Calu3 (cell line): ENCODE measurements around the gene ZNF611. TPM values are rescaled to one million over a fixed set of nuclear protein-coding genes. Genes with fewer than 3 reads are reported as not detected.
"Not testable (repeated sequence)": the region's sequence is repeated elsewhere in the genome, so short reads cannot be mapped to it uniquely, and the experiment has no call there.

Experiments used
- BruUV-seq: library from RNA; stranded (reverse); fragments of 400-500 nt; replicated peaks from 2 replicates; lab custom pipeline; 2021; lab: Mats Ljungman, UMichigan
- CTCF ChIA-PET: fragments of 300-600 bp; sonication (Branson Sonifier 250); formaldehyde crosslinking; loops from one replicate; lab custom pipeline; 2022; ENCODE audit warnings: antibody characterized with exemption; lab: Charles Lee
- DNase-seq: peaks from one replicate; pipeline ENCODE4 v3.0.0; 2022
- H3K27ac Mint-ChIP-seq: one replicate; pipeline ENCODE4 v1.8.0; 2022; ENCODE audit warnings: mixed read lengths; ENCODE audit not compliant: unreplicated experiment
- H3K27me3 Mint-ChIP-seq: one replicate; pipeline ENCODE4 v1.8.0; 2022; ENCODE audit warnings: mixed read lengths; ENCODE audit not compliant: unreplicated experiment
- H3K36me3 Mint-ChIP-seq: one replicate; pipeline ENCODE4 v1.8.0; 2022; ENCODE audit warnings: mild to moderate bottlenecking, moderate library complexity, mixed read lengths; ENCODE audit not compliant: insufficient read depth, unreplicated experiment
- H3K4me1 Mint-ChIP-seq: one replicate; pipeline ENCODE4 v1.8.0; 2022; ENCODE audit warnings: mild to moderate bottlenecking, low read depth, mixed read lengths; ENCODE audit not compliant: unreplicated experiment
- H3K4me3 Mint-ChIP-seq: one replicate; pipeline ENCODE4 v1.8.0; 2022; ENCODE audit warnings: mild to moderate bottlenecking, low read depth, moderate library complexity, mixed read lengths; ENCODE audit not compliant: unreplicated experiment
- H3K9me3 Mint-ChIP-seq: one replicate; pipeline ENCODE4 v1.8.0; 2022; ENCODE audit warnings: low read depth, mixed read lengths; ENCODE audit not compliant: unreplicated experiment
- CTCF ChIP-seq: fragments of 200-600 bp; IDR thresholded peaks from one replicate; pipeline ENCODE4 v1.8.0; 2022; ENCODE audit warnings: antibody characterized with exemption; ENCODE audit not compliant: unreplicated experiment
- intact Hi-C: fragments of 100-400 bp; cut with micrococcal nuclease; formaldehyde crosslinking; loops from one replicate; pipeline ENCODE4 v1.10.0; 2022; ENCODE audit not compliant: unreplicated experiment
- total RNA-seq: library from RNA; stranded (reverse); gene quantifications from 2 replicates; pipeline ENCODE4 v1.2.3, GENCODE V29; 2022

ZNF611 gene
- total RNA-seq, 1 experiment from 2014 or later = 19.8 TPM

GRCh38 chr19:52700673-52701072 lies 34.2 kb downstream of the ZNF611 start:
- Mint-ChIP-seq H3K4me3 (no peak overlapping the region), H3K9me3 (peaks cover 29% of the 10 kb centered on the region), H3K4me1 (no peaks in the 10 kb centered on the region), H3K27me3 (no peaks in the 10 kb centered on the region), H3K27ac (peak overlapping the region; percentile 70), H3K36me3 (peaks cover 11% of the 10 kb centered on the region)
- CTCF ChIA-PET = no interaction called here
- no peak for DNase-seq
- intact Hi-C loops = no loop called here
- no TSS peak for BruUV-seq
- TF ChIP-seq CTCF = no peak

- Mint-ChIP-seq H3K36me3 (peaks cover 11% of the 10 kb centered on the region), H3K9me3 (peaks cover 18% of the 10 kb centered on the region)
- intact Hi-C loops, H3K4me1 Mint-ChIP-seq, CTCF ChIA-PET, DNase-seq, H3K27me3 Mint-ChIP-seq, H3K27ac Mint-ChIP-seq, BruUV-seq, H3K4me3 Mint-ChIP-seq: not testable (repeated sequence)
These were observed 35.3 kb downstream of the ZNF611 start for GRCh38 chr19:52699555-52699954.

- H3K9me3 Mint-ChIP-seq = peaks cover 22% of the 10 kb centered on the region
- H3K27ac Mint-ChIP-seq = no peak overlapping the region
These were observed 38.8 kb downstream of the ZNF611 start for GRCh38 chr19:52695996-52696395.

GRCh38 chr19:52694921-52695320 lies 39.9 kb downstream of the ZNF611 start:
- BruUV-seq = no TSS peak

More at GRCh38 chr19:52695996-52696395, 38.8 kb downstream of the ZNF611 start:
- Mint-ChIP-seq H3K27me3 (no peaks in the 10 kb centered on the region), H3K36me3 (peaks cover 10% of the 10 kb centered on the region), H3K4me3 (no peak overlapping the region), H3K4me1 (no peaks in the 10 kb centered on the region)
- no peak for TF ChIP-seq CTCF
- BruUV-seq = no TSS peak
- DNase-seq = no peak
- intact Hi-C loops = no loop called here
- CTCF ChIA-PET = no interaction called here

GRCh38 chr19:52694281-52694680 lies 40.6 kb downstream of the ZNF611 start:
- DNase-seq, CTCF ChIA-PET, H3K27me3 Mint-ChIP-seq, BruUV-seq, intact Hi-C loops, H3K4me1 Mint-ChIP-seq, H3K4me3 Mint-ChIP-seq, H3K27ac Mint-ChIP-seq, H3K36me3 Mint-ChIP-seq: not testable (repeated sequence)
- peaks cover 26% of the 10 kb centered on the region for H3K9me3 Mint-ChIP-seq

More at GRCh38 chr19:52694921-52695320, 39.9 kb downstream of the ZNF611 start:
- no peak overlapping the region for H3K27ac Mint-ChIP-seq
- H3K36me3 Mint-ChIP-seq = peaks cover 1% of the 10 kb centered on the region
- H3K9me3 Mint-ChIP-seq = peaks cover 22% of the 10 kb centered on the region
- no peaks in the 10 kb centered on the region for H3K4me1 Mint-ChIP-seq
- intact Hi-C loops = no loop called here
- no peaks in the 10 kb centered on the region for H3K27me3 Mint-ChIP-seq
- no peak for TF ChIP-seq CTCF
- CTCF ChIA-PET = no interaction called here
- no peak overlapping the region for H3K4me3 Mint-ChIP-seq
- DNase-seq = no peak
